Fibroblast of skin of left quadriceps (primary cell): ENCODE data around the gene UBE2J2.

ENCODE experiments used
- DNase-seq, 2 experiments: peaks; one replicate each; pipeline ENCODE4 v3.0.0-alpha.2; 2013; ENCODE audit warnings: low read depth in 2 of 2

The UBE2J2 gene

DNA sequence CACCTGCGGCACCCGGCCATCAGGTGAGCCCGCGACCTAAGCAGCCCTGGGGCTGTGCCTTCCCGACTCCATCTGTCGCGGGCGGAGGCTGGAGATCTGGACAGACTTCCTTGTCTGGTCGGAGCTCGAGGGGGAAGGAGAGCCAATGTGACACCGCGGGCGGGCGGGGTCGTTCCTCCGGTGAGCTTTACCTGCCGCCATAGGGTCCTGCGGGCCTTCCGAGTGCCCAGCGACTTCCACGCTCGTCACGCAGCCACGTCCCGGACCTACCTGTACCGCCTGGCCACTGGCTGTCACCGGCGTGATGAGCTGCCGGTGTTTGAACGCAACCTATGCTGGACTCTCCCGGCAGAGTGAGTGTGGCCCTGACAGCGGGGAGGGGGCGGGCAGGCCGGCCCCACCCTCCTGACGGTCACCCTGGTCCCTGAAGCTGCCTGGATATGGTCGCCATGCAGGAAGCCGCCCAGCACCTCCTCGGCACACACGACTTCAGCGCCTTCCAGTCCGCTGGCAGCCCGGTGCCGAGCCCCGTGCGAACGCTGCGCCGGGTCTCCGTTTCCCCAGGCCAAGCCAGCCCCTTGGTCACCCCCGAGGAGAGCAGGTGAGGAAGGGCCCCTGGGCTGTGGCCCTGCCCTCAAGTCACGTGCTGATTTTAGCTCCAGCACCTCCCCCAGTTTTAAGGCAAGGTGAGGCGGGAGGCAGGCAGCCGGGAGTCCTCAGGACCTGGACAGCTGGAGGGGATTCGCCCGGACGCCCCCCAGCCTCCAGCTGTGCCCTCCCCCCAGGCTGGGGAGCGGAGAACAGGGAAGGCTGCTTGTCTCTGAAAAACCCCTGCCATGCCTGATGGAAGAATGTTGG lies 35.8 kb upstream of the UBE2J2 start:
- no peak for DNase-seq

GRCh38 chr1:1308756-1309250 lies 35.1 kb upstream of the UBE2J2 start:
- no peak for DNase-seq

DNA sequence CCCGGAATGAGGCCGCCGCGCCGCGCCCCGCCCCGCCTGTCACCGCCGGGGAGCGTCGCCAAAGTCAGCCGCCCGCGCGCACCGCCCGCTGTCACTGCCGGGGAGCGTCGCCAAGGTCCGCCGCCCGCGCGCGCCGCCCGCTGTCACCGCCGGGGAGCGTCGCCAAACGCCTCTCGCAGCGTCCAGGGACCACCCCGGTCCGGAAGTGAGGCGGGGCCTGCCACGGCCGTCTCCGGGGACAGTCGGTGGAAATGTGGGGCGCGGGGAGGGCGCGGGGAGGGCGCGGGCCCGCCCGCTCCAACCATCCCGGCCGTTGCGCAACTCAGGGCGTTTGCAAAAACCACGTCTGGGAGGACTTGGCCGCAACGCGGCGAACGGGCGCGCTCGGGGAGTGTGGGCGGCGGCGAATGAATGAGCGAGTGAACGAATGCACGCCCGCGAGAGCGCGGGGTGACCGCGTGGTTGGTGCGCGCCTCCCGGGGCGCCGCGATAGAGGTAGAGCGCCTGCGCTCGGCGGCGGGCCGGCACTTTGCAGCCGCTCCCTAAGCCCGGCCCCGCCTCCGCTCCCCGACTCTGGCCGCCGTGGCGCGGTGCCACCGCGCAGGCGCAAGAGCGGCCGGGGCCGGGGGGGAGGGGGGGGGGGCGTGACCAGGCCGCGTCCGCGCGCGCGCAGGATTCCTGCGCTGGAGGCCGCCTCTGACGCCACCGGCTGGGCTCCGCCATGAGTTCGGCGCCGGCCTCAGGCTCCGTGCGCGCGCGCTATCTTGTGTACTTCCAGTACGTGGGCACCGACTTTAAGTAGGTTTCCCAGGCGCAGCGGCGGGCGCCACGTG lies 34.5 kb upstream of the UBE2J2 start, which contains the start of the genes ACAP3 and PUSL1:
Gene ACAP3 (minus strand): TSS at position 8 of the 833 bp plus-strand sequence. CDS start 115 bp downstream, outside the sequence.
Gene PUSL1 (plus strand): TSS at position 675 of the 833 bp plus-strand sequence. CDS start 47 bp downstream, at position 722.
- peak; percentile 86 for DNase-seq

- no peak for DNase-seq
Measured at GRCh38 chr1:1307261-1307922, 33.7 kb upstream of the UBE2J2 start.

- DNase-seq = no peak
Measured at GRCh38 chr1:1306661-1307260, 33.1 kb upstream of the UBE2J2 start.

DNA sequence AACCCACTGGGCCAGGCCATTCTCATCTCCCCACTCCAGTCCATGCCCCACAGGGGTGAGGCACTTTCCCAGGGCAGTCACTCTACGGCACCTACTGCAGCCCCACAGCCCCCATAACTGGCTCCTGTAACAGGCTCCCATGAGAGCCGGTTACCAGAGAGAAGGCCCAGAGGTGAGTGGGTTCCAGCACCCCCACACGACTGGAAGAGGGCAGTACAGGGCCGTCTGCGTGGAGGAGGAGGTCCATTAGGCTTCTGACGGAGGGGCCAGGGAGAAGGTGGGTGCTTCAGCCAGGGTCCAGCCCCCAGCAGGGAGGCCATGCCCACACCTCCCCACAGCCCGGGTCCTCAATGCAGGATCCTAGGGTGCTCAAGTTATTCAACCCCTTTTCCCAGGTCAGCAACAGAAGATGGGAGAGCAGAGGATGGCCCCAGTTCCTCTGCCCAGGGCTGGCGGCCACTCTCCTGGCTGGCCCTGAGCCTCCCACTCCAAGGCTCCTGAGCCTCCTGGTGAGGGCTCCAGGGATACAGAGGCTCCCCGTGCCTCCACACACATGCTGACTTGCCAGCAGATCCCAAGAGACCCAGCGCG lies 32.5 kb upstream of the UBE2J2 start:
- no peak for DNase-seq

DNA sequence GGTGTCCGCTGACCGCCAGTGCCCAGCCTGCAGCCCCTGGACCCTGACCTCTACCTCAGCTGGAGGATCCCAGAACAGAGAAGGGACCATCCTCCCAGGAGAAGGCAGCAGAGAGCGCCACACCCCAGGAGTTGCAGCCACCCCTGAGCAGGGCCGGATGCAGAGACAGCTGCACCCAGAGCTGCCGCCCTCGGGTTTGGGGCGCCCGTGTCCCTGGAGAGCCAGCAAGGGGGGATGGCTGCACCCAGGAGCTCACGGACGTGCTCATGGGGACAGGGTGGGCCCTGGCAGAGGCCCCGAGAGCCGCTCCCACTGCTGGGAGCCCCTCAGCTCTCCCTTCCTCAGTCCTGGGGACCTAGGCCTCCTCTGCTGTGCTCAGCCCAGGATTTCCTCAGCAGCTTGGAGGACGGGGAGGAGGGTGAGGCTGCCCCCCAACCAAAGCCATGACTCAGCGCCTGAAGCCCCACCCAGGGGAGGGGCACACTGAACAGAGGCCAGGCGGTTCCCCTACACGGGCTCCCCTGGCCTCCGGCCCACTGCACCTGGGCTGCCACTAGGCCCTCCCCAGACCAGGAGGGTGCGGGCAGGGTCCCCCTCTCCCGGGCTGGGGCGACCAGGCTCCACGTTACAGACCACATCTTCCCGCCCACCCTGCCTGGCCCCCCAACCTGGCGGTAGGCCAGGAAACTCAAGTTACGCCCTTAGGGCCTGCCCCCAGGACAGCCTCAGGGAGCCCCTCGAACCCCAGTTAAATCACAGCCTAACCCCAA lies 31.8 kb upstream of the UBE2J2 start:
- peak; percentile 49 to 54 for DNase-seq

DNA sequence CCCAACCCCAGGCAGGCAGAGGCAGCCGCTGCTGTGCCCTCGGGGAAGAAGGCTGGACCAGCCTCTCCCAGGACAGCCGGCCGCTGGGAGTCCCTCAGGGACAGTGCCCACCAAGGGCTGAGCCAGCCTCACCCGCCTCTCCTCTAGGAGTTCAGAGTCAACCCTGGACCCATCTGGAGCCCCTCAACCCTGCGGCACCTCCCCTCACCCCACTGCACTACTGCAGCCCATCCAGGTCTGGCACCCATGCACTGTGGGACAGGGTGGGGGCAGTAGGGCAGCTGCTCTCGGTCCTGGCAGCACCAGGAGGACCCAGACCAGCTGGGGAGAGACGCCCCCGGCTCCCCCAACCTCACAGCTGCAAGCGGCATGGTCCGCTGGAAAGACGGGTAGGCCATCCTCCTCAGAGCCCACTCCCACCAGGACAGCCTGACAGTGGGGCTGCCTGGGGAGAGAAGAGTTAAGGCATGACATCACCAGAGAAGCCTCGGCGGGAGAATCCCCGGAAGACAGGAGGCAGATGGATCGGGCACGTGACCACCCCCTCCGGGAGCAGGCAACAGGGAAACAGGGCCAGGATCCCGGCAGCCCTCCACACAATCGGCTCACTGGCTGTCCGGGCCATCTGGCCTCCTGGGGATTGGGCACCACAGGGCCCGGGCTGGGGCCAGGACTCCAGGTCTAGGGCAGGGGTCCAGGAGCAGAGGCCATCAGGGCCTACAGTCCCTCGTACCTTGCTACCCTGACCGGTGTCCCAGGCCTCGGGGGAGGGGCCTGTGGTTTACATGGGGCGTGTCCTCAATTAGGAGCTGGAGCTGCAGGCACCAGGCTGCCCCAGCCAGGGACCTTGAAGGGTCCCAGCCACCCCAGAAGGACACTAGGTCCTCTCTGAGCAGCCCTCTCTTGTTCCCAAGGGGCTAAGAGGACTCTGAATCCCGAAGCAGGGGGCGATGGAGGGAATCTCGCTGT lies 31.0 kb upstream of the UBE2J2 start:
- peak; percentile 53 to 60 for DNase-seq

DNA sequence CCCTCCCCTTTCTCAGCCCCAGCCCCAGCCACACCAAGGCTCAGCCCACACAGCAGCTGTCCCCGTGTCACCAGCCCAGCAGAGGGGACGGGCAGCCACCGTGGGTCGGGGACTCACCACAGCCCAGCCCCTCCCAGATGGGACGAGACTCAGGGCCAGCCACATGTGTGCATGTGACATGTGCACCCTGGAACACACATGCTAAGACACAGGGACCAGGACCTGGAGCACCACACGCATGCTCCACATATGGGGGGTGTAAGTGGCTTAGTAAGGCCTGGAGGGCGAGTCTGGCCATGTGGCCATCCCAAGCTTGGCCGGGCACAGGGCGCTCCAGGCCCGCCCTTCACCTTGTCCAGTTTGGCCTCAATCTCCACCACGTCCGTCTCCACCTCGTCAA lies 30.1 kb upstream of the UBE2J2 start:
- DNase-seq = no peak

DNA sequence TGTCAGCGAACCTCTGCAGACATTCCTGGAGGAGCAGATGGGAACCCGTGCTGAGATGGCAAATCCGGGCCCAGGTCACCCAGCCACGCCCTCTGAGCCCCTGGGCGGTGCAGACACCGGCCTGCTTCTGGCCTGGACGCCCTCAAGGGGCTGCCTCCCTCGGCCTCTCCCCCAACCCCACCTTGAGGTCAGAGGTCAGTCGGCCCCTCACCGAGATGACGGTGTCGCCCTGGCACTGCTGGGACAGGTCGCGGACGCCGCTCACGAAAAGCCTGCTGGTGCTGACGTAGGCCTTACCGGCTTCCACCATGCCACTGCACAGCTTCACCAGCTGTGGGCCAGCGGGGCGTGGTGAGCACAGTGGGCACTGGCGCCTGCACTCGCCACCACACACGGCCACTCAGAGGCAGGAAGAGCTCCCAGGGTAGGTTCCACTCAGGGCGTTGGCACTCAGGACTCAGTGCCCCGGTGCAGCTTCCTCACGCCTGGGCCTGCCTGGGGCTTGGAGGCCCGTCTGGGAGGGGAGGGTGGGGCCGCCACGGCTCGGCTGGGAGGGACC lies 29.4 kb upstream of the UBE2J2 start:
- DNase-seq = no peak

DNA sequence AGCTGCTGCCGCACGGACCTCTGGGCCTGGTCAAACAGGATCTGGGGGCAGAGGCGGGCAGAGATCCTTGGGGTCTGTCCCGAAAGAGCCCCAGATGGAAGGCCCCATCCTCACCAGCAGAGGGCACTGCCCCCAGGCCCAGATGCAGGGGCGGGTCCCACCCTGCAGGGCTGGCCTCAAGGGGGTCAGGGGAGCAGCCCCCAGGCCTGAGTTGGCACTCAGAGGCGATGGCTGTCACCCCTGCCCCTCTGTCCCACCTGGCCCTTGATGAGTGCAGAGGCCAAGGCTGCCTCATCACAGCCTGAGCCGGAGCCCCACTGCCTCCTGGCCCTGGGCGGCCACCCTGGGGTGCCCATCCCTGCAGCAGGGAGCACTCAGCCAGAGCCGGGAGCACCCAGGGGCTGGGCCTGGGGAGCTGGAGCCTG lies 28.4 kb upstream of the UBE2J2 start:
- DNase-seq = no peak

- no peak for DNase-seq
Measured at GRCh38 chr1:1300352-1300739, 26.7 kb upstream of the UBE2J2 start.

DNA sequence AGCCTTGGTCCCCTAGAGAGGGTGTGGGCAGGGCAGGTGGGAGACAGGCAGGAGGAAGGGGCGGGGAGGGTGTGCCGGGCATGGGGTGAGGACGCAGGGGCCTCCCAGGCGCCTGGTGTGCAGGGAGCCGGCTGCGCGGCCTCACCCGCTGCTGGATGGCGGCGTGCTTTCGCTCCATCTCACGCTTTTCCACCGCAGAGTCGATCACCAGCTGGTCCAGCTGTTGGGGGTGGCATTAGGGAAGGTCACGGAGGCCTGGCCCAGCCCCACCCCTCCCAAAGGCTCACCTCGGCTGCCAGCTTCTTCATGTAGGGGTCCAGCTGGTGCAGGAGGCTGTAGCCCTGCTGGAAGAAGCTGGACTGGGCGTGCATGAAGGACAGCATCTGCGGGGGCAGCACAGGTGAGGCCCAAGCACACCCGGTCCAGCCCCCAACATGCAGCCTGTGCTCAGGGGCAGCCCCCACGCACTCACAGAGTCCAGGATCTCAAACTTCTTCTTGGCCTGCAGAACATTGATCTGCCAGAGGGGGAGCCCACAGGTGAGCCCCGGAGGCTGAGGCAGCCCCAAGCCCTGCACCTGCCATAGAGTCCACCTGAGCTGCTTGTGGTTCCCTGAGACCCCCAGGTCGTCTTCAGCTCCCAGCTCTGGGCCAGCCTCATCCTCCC lies 26.2 kb upstream of the UBE2J2 start:
- DNase-seq = no peak

DNA sequence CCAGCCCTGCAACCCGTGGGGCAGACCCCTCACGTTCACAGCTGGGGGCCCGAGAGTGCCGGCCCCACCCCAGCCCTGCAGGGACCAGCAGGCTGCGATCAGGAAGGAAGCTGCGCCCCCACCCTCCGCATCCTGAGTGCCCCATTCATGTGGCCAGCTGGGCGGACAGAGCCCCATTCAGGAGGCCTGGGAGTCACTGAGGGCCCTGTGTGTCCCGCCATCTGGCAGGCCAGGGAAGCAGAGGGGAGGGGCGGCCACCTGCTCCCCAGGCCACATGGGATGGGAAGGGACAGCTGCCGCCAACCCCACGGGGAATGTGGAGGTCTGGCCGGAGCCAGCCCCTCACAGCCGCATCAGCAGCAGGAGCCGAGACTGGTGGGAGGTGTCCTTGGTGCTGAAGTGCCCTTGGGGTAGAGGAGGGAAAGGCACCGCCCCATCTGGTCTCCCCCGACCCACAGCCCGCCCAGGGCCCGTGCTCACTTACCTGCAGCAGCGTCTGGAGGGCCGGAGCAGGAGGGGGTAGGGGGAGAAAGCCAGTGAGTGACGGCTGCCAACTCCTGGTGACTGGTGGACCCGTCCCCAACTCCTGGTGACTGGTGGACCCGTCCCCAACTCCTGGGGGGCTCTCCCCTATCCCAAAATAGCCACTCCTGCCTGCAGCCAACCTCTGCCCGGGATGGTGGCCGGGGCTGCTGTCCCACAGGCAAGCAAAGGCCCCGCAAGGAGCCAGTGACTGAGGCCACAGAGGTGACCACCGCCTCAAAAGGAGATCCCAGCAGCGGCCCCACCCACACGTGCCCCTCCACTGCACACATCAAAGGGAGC lies 25.4 kb upstream of the UBE2J2 start:
- no peak for DNase-seq

DNA sequence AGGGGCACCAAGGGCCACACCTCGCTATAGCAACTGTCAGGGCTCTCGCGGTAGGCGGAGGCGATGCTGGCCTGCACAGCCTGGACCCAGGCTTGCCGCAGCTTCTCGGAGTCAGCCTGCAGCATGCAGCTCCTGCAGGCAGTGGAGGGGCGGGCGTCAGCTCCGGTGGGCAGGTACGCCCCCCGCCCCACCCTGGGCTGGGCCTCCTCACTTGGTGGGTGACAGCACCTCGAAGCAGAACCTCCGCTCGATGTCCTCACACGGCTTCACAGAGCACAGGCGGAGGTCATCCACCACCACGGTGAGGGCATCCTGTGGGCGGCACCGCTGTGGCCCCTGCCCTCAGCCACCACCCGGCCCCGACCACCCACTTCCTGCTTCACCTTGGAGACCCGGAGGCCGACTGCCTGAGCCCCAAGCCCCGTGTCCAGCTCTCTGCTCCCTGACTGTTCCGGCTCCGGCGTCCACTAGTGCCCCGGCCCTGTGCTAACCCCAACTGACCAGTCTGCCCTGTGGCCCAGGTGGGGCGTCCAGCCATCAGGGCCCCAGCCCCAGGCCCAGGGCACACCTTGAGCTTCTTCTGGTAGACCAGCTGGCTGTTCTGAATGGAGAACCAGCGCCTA lies 24.3 kb upstream of the UBE2J2 start:
- DNase-seq = no peak

DNA sequence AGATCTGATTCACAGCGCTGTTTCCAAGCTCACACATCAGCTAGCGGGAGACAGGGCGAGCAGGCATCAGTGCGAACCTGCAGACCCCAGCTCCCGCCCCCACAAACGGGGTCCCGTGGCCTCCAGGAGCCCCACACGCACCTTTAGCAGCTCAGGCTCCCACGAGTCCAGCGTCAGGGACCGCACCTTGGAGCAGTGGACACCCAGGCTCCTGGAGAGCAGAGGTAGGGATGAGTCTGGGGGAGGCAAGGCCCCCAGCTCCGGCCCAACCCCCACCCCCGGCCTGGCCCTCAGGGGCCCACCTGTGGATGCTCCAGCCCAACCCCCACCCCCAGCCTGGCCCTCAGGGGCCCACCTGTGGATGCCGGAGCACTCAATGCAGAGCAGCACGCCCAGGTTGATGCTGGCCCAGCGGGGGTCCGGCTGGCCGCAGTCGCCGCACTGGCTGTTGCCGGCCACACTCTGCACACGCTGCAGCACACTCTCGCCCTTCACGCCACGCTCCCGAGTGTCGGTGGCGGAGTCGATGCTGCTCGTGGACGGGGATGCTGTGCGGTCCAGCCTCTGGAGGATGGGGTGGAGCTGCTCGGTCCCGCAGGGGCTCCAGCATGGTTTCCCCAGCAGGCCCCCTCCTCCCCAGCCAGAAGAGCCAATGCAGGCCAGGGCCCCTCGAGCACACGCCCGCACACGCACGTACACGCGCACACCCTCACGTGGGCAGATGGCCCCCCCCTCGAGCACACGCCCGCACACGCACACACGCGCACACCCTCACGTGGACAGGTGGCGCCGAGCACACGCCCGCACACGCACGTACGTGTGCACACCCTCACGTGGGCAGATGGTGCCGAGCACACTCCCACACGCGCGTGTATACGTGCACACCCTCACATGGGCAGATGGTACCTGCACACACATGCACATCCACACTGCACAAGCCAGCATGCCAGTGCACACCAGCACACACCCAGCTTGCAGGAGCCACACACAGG lies 22.7 kb upstream of the UBE2J2 start:
- no peak for DNase-seq
